AG09319 (cell line): ENCODE results near the gene ARFGAP1.

Source experiments
- DNase-seq: peaks from one replicate; pipeline ENCODE4 v3.0.0-alpha.2; 2010; ENCODE audit warnings: low read depth; ENCODE audit errors: extremely low read depth
- CTCF ChIP-seq: IDR thresholded peaks from 2 replicates; pipeline ENCODE4 v1.5.1; 2011; ENCODE audit warnings: low read depth, mild to moderate bottlenecking, inconsistent platforms, low read length, moderate library complexity

The ARFGAP1 gene

GRCh38 chr20:63315731-63316491 is 43.3 kb downstream of the ARFGAP1 start:
- no peak for TF ChIP-seq CTCF
- no peak for DNase-seq

- no peak for DNase-seq
- TF ChIP-seq CTCF = no peak
These were observed 43.9 kb downstream of the ARFGAP1 start for GRCh38 chr20:63316502-63316921.

- DNase-seq = no peak
- TF ChIP-seq CTCF = no peak
These were observed 44.4 kb downstream of the ARFGAP1 start for GRCh38 chr20:63317061-63317460.

- DNase-seq = no peak
These were observed 45.1 kb downstream of the ARFGAP1 start for GRCh38 chr20:63317601-63318291.

GRCh38 chr20:63318391-63319163 is 46.0 kb downstream of the ARFGAP1 start:
- no peak for TF ChIP-seq CTCF
- DNase-seq = no peak

More at GRCh38 chr20:63317601-63318291, 45.1 kb downstream of the ARFGAP1 start:
- no peak for TF ChIP-seq CTCF

GRCh38 chr20:63319164-63320040 is 46.8 kb downstream of the ARFGAP1 start:
- TF ChIP-seq CTCF = no peak
- DNase-seq = no peak
